Glutamatergic neuron (in vitro differentiated cells): ENCODE results near the gene ZNF737. TPM values are rescaled to one million over a fixed set of nuclear protein-coding genes. Genes with fewer than 3 reads are reported as not detected.
A peak's percentile ranks its signal among the peaks of the same experiment; 100 is the strongest.
"Not testable (repeated sequence)": the region's sequence is repeated elsewhere in the genome, so short reads cannot be mapped to it uniquely, and the experiment has no call there.

Source experiments
- DNase-seq: peaks from one replicate; pipeline ENCODE4 v3.0.0; 2022
- H3K27ac Mint-ChIP-seq: one replicate; pipeline ENCODE4 v1.8.0; 2020; ENCODE audit warnings: mild to moderate bottlenecking, mixed read lengths, inconsistent platforms; ENCODE audit not compliant: unreplicated experiment
- H3K27me3 Mint-ChIP-seq: one replicate; pipeline ENCODE4 v1.8.0; 2020; ENCODE audit warnings: mild to moderate bottlenecking, moderate library complexity, mixed read lengths, inconsistent platforms; ENCODE audit not compliant: unreplicated experiment
- H3K36me3 Mint-ChIP-seq: one replicate; pipeline ENCODE4 v1.8.0; 2020; ENCODE audit warnings: mild to moderate bottlenecking, mixed read lengths, inconsistent platforms; ENCODE audit not compliant: unreplicated experiment
- H3K4me1 Mint-ChIP-seq: one replicate; pipeline ENCODE4 v1.8.0; 2020; ENCODE audit warnings: mild to moderate bottlenecking, low read depth, mixed read lengths, inconsistent platforms; ENCODE audit not compliant: unreplicated experiment
- H3K4me3 Mint-ChIP-seq: one replicate; pipeline ENCODE4 v1.8.0; 2020; ENCODE audit warnings: mild to moderate bottlenecking, mixed read lengths, inconsistent platforms; ENCODE audit not compliant: unreplicated experiment
- H3K9me3 Mint-ChIP-seq: one replicate; pipeline ENCODE4 v1.8.0; 2020; ENCODE audit warnings: mild to moderate bottlenecking, moderate library complexity, mixed read lengths, inconsistent platforms; ENCODE audit not compliant: unreplicated experiment
- CTCF ChIP-seq: fragments of 200-600 bp; sonication (generic); IDR thresholded peaks from one replicate; pipeline ENCODE4 v1.5.0; 2021; ENCODE audit not compliant: partially characterized antibody, unreplicated experiment
- long read RNA-seq: library from polyadenylated mRNA; unstranded; transcript quantifications from one replicate; pipeline ENCODE4 v2.0.0, GENCODE V29; 2020; ENCODE audit not compliant: unreplicated experiment
- total RNA-seq: library from RNA; stranded (reverse); fragmentation: NEBNext Ultra II Directional; extraction: Animal tissue kit (Norgen Biotek cat#: 25700); gene quantifications from one replicate; pipeline ENCODE4 v1.2.1, GENCODE V29; 2021; ENCODE audit not compliant: unreplicated experiment

Gene ZNF737
- 63.8 TPM for total RNA-seq
- long read RNA-seq, partial matches to known transcripts: 0 of 3 reads
- long read RNA-seq, other reads (novel, unspliced or antisense): 3 of 3 reads

GRCh38 chr19:20565321-20566018 is at the start of gene ZNF737:
ZNF737 (minus strand) TSS chr19:20565781; CDS start chr19:20565640, 141 bp downstream.
- peaks cover 2% of the 10 kb centered on the region for H3K4me1 Mint-ChIP-seq
- H3K9me3 Mint-ChIP-seq: peaks cover 19% of the 10 kb centered on the region
- H3K27me3 Mint-ChIP-seq: peaks cover 14% of the 10 kb centered on the region
- H3K27ac Mint-ChIP-seq: peak within 1 kb of the TSS; percentile 100
- H3K4me3 Mint-ChIP-seq: peak within 1 kb of the TSS; percentile 99
- peaks cover 39% of the 10 kb centered on the region for H3K36me3 Mint-ChIP-seq
- DNase-seq: peak; percentile 94
- TF ChIP-seq CTCF: no peak

- H3K4me3 Mint-ChIP-seq, H3K9me3 Mint-ChIP-seq, H3K4me1 Mint-ChIP-seq, DNase-seq, H3K27ac Mint-ChIP-seq, H3K27me3 Mint-ChIP-seq: not testable (repeated sequence)
- peaks cover 12% of the 10 kb centered on the region for H3K36me3 Mint-ChIP-seq
Observed at GRCh38 chr19:20614971-20615370, 49.4 kb upstream of the ZNF737 start.

GRCh38 chr19:20612711-20613316 is 47.2 kb upstream of the ZNF737 start:
- peaks cover 12% of the 10 kb centered on the region for H3K36me3 Mint-ChIP-seq
- TF ChIP-seq CTCF: no peak
- DNase-seq: no peak
- peaks cover 2% of the 10 kb centered on the region for H3K9me3 Mint-ChIP-seq
- H3K27me3 Mint-ChIP-seq: no peaks in the 10 kb centered on the region
- H3K4me3 Mint-ChIP-seq: no peak overlapping the region
- H3K27ac Mint-ChIP-seq: no peak overlapping the region
- H3K4me1 Mint-ChIP-seq: no peaks in the 10 kb centered on the region

- Mint-ChIP-seq H3K9me3 (peaks cover 2% of the 10 kb centered on the region), H3K27me3 (no peaks in the 10 kb centered on the region), H3K4me3 (no peak overlapping the region), H3K4me1 (no peaks in the 10 kb centered on the region), H3K27ac (no peak overlapping the region), H3K36me3 (peaks cover 12% of the 10 kb centered on the region)
- DNase-seq: no peak
- TF ChIP-seq CTCF: no peak
Observed at GRCh38 chr19:20611866-20612265, 46.3 kb upstream of the ZNF737 start.

GRCh38 chr19:20607943-20608342 is 42.4 kb upstream of the ZNF737 start:
- TF ChIP-seq CTCF: no peak
- no peaks in the 10 kb centered on the region for H3K4me1 Mint-ChIP-seq
- H3K27ac Mint-ChIP-seq: no peak overlapping the region
- H3K9me3 Mint-ChIP-seq: no peaks in the 10 kb centered on the region
- no peak for DNase-seq
- H3K27me3 Mint-ChIP-seq: no peaks in the 10 kb centered on the region
- no peak overlapping the region for H3K4me3 Mint-ChIP-seq
- H3K36me3 Mint-ChIP-seq: no peaks in the 10 kb centered on the region
